Sigmoid colon (tissue), 4 donors: ENCODE measurements around the gene CD44.

Experiments used
- CTCF ChIP-seq, 4 experiments: fragments of 450-650 bp in 3 of 4; fragments of 200-600 bp in 1 of 4; IDR thresholded peaks; one replicate each; pipeline ENCODE4 v1.5.1; 2016 to 2019; ENCODE audit warnings: antibody characterized with exemption in 4 of 4, mild to moderate bottlenecking in 3 of 4, moderate library complexity in 2 of 4
- POLR2AphosphoS5 ChIP-seq, 4 donors: sonication (generic); formaldehyde crosslinking; IDR thresholded peaks; one replicate each; pipeline ENCODE4 v1.6.1; 2017; ENCODE audit warnings: antibody characterized with exemption in 4 of 4

DNA sequence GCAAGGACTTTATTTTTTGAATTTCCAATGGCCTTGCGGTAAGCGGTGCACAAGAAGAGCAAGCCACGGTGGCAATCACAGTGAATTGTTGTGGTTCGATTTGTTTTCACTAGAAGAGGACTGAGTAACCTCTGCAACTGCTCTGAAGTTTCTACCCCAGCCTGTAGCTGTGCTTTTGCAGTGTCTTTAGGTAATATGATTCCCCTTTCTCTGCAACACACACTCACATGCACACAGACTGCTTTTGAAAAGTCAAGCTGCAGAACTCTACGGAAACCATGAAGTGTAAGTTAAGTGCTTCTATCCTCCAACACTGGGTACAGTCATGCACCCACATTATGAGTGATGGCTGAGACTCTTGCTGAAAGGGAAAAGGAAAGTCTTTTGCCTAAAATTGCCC lies 38.4 kb downstream of the CD44 start:
- TF ChIP-seq POLR2AphosphoS5 (IDR thresholded peaks at IDR 0.05) (no peak), CTCF (IDR thresholded peaks at IDR 0.05) (no peak)
